Chondrocyte (in vitro differentiated cells): Measurements from ENCODE around the gene SPN. TPM values are rescaled to one million over a fixed set of nuclear protein-coding genes. Genes with fewer than 3 reads are reported as not detected.
"Not testable (repeated sequence)": the region's sequence is repeated elsewhere in the genome, so short reads cannot be mapped to it uniquely, and the experiment has no call there.

ENCODE experiments used
- DNase-seq: peaks from one replicate; pipeline ENCODE4 v3.0.0; 2021; ENCODE audit warnings: mixed read lengths, low spot score
- H3K27ac Mint-ChIP-seq: one replicate; pipeline ENCODE4 v1.8.0; 2021; ENCODE audit warnings: mild to moderate bottlenecking, moderate library complexity, mixed read lengths; ENCODE audit not compliant: unreplicated experiment
- H3K27me3 Mint-ChIP-seq: 2 replicates; pipeline ENCODE4 v1.8.0; 2021; ENCODE audit warnings: low read depth, mixed read lengths
- H3K36me3 Mint-ChIP-seq: 2 replicates; pipeline ENCODE4 v1.8.0; 2021; ENCODE audit warnings: low read depth, mixed read lengths
- H3K4me1 Mint-ChIP-seq: 2 replicates; pipeline ENCODE4 v1.8.0; 2021; ENCODE audit warnings: low read depth, mild to moderate bottlenecking, mixed read lengths
- H3K4me3 Mint-ChIP-seq: one replicate; pipeline ENCODE4 v1.8.0; 2021; ENCODE audit warnings: mild to moderate bottlenecking, moderate library complexity, mixed read lengths; ENCODE audit not compliant: unreplicated experiment
- H3K9me3 Mint-ChIP-seq: 2 replicates; pipeline ENCODE4 v1.8.0; 2021; ENCODE audit warnings: low read depth, mixed read lengths
- total RNA-seq: library from RNA; stranded (reverse); gene quantifications from 3 replicates; pipeline ENCODE4 v1.2.1, GENCODE V29; 2021
- TF ChIP-seq, protein P1 (sequence below): fragments of 200-600 bp; sonication (generic); IDR thresholded peaks from 2 replicates; pipeline ENCODE4 v1.5.0; 2021; ENCODE audit warnings: antibody characterized with exemption, mild to moderate bottlenecking, moderate library complexity

Gene SPN
- total RNA-seq, 1 donor from 2014 or later = not detected

DNA sequence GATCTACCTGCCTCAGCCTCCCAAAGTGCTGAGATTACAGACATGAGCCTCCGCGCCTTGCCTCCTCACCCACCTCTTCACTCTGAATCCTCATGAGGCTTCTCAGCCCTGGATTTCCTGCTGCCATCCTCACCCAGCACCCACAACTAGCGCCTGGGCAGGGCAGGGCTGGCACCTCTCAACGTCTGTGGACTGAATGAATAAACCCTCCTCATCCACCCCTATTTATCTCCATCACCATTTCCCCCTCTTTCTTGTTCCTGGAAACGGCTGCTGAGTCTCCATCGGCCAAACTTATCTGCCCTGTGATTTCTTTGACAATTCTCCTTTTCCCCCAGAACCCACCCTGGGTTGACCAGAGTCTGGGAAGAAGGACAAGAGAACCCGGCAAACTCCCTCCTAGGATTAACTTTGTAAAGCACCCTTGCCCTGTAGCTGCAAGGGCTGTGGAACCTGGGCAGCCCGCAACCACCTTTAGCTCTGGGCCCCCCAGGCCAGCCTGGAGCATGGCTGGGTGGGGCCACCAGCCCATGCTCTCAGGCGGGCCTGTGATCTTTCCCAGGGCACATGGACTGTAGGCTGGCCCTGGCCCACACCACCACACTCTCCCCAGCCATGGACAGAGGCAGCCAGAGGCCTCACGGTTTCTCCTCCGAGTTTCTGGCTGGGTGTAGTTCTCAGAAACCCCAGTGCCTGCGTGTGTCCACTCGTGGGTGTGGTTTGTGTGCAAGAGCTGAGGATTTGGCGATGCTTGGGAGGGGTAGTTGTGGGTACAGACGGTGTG lies 2.4 kb downstream of the SPN start:
- H3K36me3 Mint-ChIP-seq = no peaks in the 10 kb centered on the region
- H3K27me3 Mint-ChIP-seq = no peaks in the 10 kb centered on the region
- DNase-seq = no peak
- no peak overlapping the region for H3K4me3 Mint-ChIP-seq
- H3K4me1 Mint-ChIP-seq = peaks cover 6% of the 10 kb centered on the region
- H3K9me3 Mint-ChIP-seq = no peaks in the 10 kb centered on the region
- TF ChIP-seq, protein P1, sequence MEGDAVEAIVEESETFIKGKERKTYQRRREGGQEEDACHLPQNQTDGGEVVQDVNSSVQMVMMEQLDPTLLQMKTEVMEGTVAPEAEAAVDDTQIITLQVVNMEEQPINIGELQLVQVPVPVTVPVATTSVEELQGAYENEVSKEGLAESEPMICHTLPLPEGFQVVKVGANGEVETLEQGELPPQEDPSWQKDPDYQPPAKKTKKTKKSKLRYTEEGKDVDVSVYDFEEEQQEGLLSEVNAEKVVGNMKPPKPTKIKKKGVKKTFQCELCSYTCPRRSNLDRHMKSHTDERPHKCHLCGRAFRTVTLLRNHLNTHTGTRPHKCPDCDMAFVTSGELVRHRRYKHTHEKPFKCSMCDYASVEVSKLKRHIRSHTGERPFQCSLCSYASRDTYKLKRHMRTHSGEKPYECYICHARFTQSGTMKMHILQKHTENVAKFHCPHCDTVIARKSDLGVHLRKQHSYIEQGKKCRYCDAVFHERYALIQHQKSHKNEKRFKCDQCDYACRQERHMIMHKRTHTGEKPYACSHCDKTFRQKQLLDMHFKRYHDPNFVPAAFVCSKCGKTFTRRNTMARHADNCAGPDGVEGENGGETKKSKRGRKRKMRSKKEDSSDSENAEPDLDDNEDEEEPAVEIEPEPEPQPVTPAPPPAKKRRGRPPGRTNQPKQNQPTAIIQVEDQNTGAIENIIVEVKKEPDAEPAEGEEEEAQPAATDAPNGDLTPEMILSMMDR = no peak
- H3K27ac Mint-ChIP-seq = no peak overlapping the region

DNA sequence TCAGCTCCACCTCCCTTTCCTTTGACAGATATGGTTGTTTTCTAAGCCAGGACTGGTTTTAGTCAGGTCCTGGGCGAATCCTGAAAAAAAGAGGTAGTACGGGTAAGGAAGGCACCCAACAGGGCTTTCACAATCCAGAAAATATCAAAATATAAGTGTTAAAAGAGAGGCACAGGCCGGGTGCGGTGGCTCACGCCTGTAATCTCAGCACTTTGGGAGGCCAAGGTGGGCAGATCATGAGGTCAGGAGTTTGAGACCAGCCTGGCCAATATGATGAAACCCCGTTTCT lies 4.2 kb downstream of the SPN start:
- not testable (repeated sequence) for H3K27me3 Mint-ChIP-seq, H3K9me3 Mint-ChIP-seq, H3K27ac Mint-ChIP-seq, H3K4me1 Mint-ChIP-seq, H3K36me3 Mint-ChIP-seq, H3K4me3 Mint-ChIP-seq, DNase-seq

DNA sequence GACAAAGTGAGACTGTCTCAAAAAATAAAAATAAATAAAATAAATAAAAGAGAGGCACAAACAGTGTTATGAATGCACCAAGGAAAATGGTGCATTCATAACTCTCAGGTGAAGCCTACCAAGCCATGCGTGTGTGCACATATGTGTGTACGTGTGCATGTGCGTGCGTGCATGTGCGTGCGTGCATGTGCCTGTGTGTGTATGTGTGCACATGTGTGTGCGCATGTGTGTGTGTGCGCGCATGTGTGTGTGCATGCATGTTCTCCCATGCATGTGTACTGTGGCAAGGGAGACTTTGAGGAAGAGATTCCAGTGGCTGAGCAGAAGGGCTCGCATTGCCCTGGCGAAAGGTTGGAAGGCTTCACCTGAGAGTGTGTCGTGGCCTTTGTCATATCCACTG lies 4.7 kb downstream of the SPN start:
- Mint-ChIP-seq H3K36me3 (no peaks in the 10 kb centered on the region), H3K9me3 (no peaks in the 10 kb centered on the region)
- no peak for DNase-seq

DNA sequence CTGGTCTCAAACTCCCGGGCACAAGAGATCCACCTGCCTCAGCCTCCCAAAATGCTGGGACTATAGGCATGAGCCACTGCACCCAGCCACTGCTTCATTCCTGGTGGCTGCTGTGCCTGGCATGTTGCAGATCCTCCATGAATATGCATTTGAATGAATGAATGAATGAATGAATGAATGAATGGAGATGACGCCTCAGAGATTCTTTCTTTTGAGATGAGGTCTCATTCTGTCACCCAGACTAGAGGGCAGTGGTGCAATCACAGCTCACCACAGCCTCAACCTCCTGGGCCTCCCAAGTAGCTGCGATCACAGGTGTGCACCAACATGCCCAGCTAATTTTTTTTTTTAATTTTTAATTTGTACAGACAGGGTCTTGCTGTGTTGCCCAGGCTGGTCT lies 5.2 kb downstream of the SPN start:
- no peak overlapping the region for H3K4me3 Mint-ChIP-seq
- peaks cover 6% of the 10 kb centered on the region for H3K4me1 Mint-ChIP-seq
- DNase-seq = no peak

More for the DNA sequence above, 4.7 kb downstream of the SPN start:
- no peak overlapping the region for H3K4me3 Mint-ChIP-seq
- no peaks in the 10 kb centered on the region for H3K27me3 Mint-ChIP-seq
- no peak overlapping the region for H3K27ac Mint-ChIP-seq
- H3K4me1 Mint-ChIP-seq = peaks cover 6% of the 10 kb centered on the region
- TF ChIP-seq, protein P1 = no peak

DNA sequence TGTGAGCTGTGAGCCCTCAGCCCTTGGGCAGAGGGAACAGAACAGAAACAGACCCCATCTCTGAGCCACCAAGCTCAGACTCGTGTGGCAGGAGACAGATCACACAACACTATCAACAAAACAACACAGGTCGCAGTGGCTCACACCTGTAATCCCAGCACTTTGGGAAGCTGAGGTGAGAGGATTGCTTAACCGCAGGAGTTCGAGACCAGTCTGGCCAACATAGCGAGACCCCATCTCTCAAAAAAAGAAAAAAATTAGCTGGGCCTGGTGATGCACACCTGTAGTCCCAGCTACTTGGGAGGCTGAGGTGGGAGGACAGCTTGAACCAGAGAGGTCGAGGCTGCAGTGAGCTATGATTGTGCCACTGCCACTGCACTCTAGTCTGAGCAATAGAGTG lies 10.5 kb downstream of the SPN start:
- no peaks in the 10 kb centered on the region for H3K27me3 Mint-ChIP-seq
- H3K9me3 Mint-ChIP-seq = no peaks in the 10 kb centered on the region

More for the DNA sequence above, 5.2 kb downstream of the SPN start:
- Mint-ChIP-seq H3K27me3 (no peaks in the 10 kb centered on the region), H3K36me3 (no peaks in the 10 kb centered on the region), H3K9me3 (no peaks in the 10 kb centered on the region), H3K27ac (no peak overlapping the region)
- TF ChIP-seq, protein P1 = no peak

More for the DNA sequence above, 10.5 kb downstream of the SPN start:
- H3K36me3 Mint-ChIP-seq = no peaks in the 10 kb centered on the region
- H3K27ac Mint-ChIP-seq = no peak overlapping the region
- no peak for DNase-seq
- no peak overlapping the region for H3K4me3 Mint-ChIP-seq
- TF ChIP-seq, protein P1 = no peak
- H3K4me1 Mint-ChIP-seq = no peaks in the 10 kb centered on the region
